Lower lobe of right lung (tissue), 2 donors: ENCODE results near the gene DAPK2. TPM values are rescaled to one million over a fixed set of nuclear protein-coding genes. Genes with fewer than 3 reads are reported as not detected.

Experiments
- ATAC-seq, 2 donors: fragments of 200-7000 bp; cut with Tn5 transposase; one replicate each; pipeline ENCODE4 v1.9.1; 2020 to 2022; ENCODE audit warnings: mild to moderate bottlenecking in 2 of 2, moderate library complexity in 2 of 2
- DNase-seq: peaks from one replicate; pipeline ENCODE4 v3.0.0-alpha.2; 2020
- H3K27ac ChIP-seq: fragments of 200-600 bp; one replicate; pipeline ENCODE4 v1.8.0; 2022
- H3K27me3 ChIP-seq: fragments of 200-600 bp; one replicate; pipeline ENCODE4 v1.8.0; 2022; ENCODE audit warnings: low read depth
- H3K36me3 ChIP-seq: fragments of 200-600 bp; one replicate; pipeline ENCODE4 v1.8.0; 2022; ENCODE audit warnings: mild to moderate bottlenecking
- H3K4me1 ChIP-seq: fragments of 200-600 bp; one replicate; pipeline ENCODE4 v1.8.0; 2022
- H3K4me3 ChIP-seq: fragments of 200-600 bp; one replicate; pipeline ENCODE4 v1.8.0; 2022; ENCODE audit warnings: mild to moderate bottlenecking
- H3K9me3 ChIP-seq: fragments of 200-600 bp; one replicate; pipeline ENCODE4 v1.8.0; 2022
- CTCF ChIP-seq: fragments of 200-600 bp; IDR thresholded peaks from one replicate; pipeline ENCODE4 v1.8.0; 2022; ENCODE audit warnings: antibody characterized with exemption, mild to moderate bottlenecking
- intact Hi-C: fragments of 100-400 bp; cut with DNase I; formaldehyde crosslinking; loops from one replicate; pipeline ENCODE4 v1.11.0; 2022
- total RNA-seq: library from RNA; stranded (reverse); fragmentation: NEBNext Ultra II Directional; extraction: Animal tissue kit (Norgen Biotek cat#: 25700); gene quantifications from one replicate; pipeline ENCODE4 v1.2.1, GENCODE V29; 2021
- donor health status: DM: no; HTN: yes; CAD: no; lungs with severe emphysema.

The DAPK2 gene
- total RNA-seq, 1 donor from 2014 or later = 56.8 TPM

- no peaks in the 10 kb centered on the region for H3K27me3 ChIP-seq
- no peaks in the 10 kb centered on the region for H3K9me3 ChIP-seq
- intact Hi-C loops = no loop called here
- TF ChIP-seq CTCF = no peak
- ATAC-seq (no peak), DNase-seq (no peak)
- H3K27ac ChIP-seq = no peak overlapping the region
- H3K4me1 ChIP-seq = peaks cover 9% of the 10 kb centered on the region
- H3K36me3 ChIP-seq = peaks cover 18% of the 10 kb centered on the region
- H3K4me3 ChIP-seq = no peak overlapping the region
These were observed 128.5 kb downstream of the DAPK2 start for GRCh38 chr15:63917588-63918316.

GRCh38 chr15:63915873-63916771 lies 130.2 kb downstream of the DAPK2 start:
- Histone ChIP-seq H3K4me1 (peaks cover 9% of the 10 kb centered on the region), H3K36me3 (peaks cover 5% of the 10 kb centered on the region), H3K27ac (no peak overlapping the region), H3K9me3 (no peaks in the 10 kb centered on the region), H3K27me3 (no peaks in the 10 kb centered on the region), H3K4me3 (no peak overlapping the region)
- intact Hi-C loops = no loop called here
- DNase-seq (no peak), ATAC-seq (no peak)
- TF ChIP-seq CTCF = peak; percentile 36

GRCh38 chr15:63915209-63915872 lies 130.9 kb downstream of the DAPK2 start:
- DNase-seq (no peak), ATAC-seq (no peak)
- H3K36me3 ChIP-seq = no peaks in the 10 kb centered on the region
- H3K4me1 ChIP-seq = peaks cover 9% of the 10 kb centered on the region
- no peak overlapping the region for H3K4me3 ChIP-seq
- no peaks in the 10 kb centered on the region for H3K9me3 ChIP-seq
- no peak overlapping the region for H3K27ac ChIP-seq
- intact Hi-C loops = no loop called here
- no peaks in the 10 kb centered on the region for H3K27me3 ChIP-seq
- TF ChIP-seq CTCF = no peak

- ATAC-seq (no peak), DNase-seq (no peak)
- Histone ChIP-seq H3K27me3 (no peaks in the 10 kb centered on the region), H3K4me1 (peaks cover 24% of the 10 kb centered on the region), H3K4me3 (no peak overlapping the region), H3K36me3 (peaks cover under 1% of the 10 kb centered on the region), H3K27ac (no peak overlapping the region), H3K9me3 (no peaks in the 10 kb centered on the region)
- intact Hi-C loops = no loop called here
- no peak for TF ChIP-seq CTCF
These were observed 132.4 kb downstream of the DAPK2 start for GRCh38 chr15:63913786-63914315.

- no peak overlapping the region for H3K27ac ChIP-seq
- ATAC-seq (no peak), DNase-seq (no peak)
- no peaks in the 10 kb centered on the region for H3K27me3 ChIP-seq
- no peaks in the 10 kb centered on the region for H3K9me3 ChIP-seq
- no peak overlapping the region for H3K4me3 ChIP-seq
- H3K4me1 ChIP-seq = peaks cover 26% of the 10 kb centered on the region
- intact Hi-C loops = no loop called here
- no peak for TF ChIP-seq CTCF
- H3K36me3 ChIP-seq = peaks cover 6% of the 10 kb centered on the region
These were observed 132.9 kb downstream of the DAPK2 start for GRCh38 chr15:63913336-63913735.
